Activated B cell treated with CpG ODN at 0.5 μM for 24 hours (primary cell): Measurements from ENCODE around the gene KNSTRN. TPM values are rescaled to one million over a fixed set of nuclear protein-coding genes. Genes with fewer than 3 reads are reported as not detected.

Source experiments
- ATAC-seq: fragments of 200-7000 bp; cut with Tn5 transposase; one replicate; pipeline ENCODE4 v1.10.0; 2021; ENCODE audit warnings: low read depth, mild to moderate bottlenecking, moderate library complexity
- CTCF ChIA-PET: fragments of 350-600 bp; sonication (Branson Sonifier 250); formaldehyde crosslinking; loops from one replicate; lab custom pipeline; 2021; ENCODE audit warnings: antibody characterized with exemption; lab: Charles Lee
- POLR2A ChIA-PET: fragments of 350-600 bp; sonication (Branson Sonifier 250); formaldehyde crosslinking; loops from one replicate; lab custom pipeline; 2021; ENCODE audit warnings: antibody characterized with exemption; lab: Charles Lee
- DNase-seq: peaks from one replicate; pipeline ENCODE4 v3.0.0; 2022
- H3K27ac Mint-ChIP-seq: one replicate; pipeline ENCODE4 v1.8.0; 2020; ENCODE audit warnings: mixed read lengths
- H3K27me3 Mint-ChIP-seq: one replicate; pipeline ENCODE4 v1.8.0; 2021; ENCODE audit warnings: mixed read lengths
- H3K36me3 Mint-ChIP-seq: one replicate; pipeline ENCODE4 v1.8.0; 2021; ENCODE audit warnings: low read depth, mixed read lengths
- H3K4me1 Mint-ChIP-seq: one replicate; pipeline ENCODE4 v1.8.0; 2021; ENCODE audit warnings: mixed read lengths
- H3K4me3 Mint-ChIP-seq: one replicate; pipeline ENCODE4 v1.8.0; 2020; ENCODE audit warnings: mild to moderate bottlenecking, mixed read lengths
- H3K9me3 Mint-ChIP-seq: one replicate; pipeline ENCODE4 v1.8.0; 2020; ENCODE audit warnings: mixed read lengths
- intact Hi-C: fragments of 100-400 bp; cut with micrococcal nuclease; formaldehyde crosslinking; loops from one replicate; pipeline ENCODE4 v1.15.1; 2024
- total RNA-seq: library from RNA; stranded (reverse); gene quantifications from 2 replicates; pipeline ENCODE4 v1.2.3, GENCODE V29; 2022
- TF ChIP-seq, protein P1 (sequence below): fragments of 200-600 bp; IDR thresholded peaks from one replicate; pipeline ENCODE4 v1.8.0; 2022; ENCODE audit warnings: antibody characterized with exemption, mild to moderate bottlenecking

KNSTRN gene
- total RNA-seq, 1 donor from 2014 or later, result 11.5 TPM

DNA sequence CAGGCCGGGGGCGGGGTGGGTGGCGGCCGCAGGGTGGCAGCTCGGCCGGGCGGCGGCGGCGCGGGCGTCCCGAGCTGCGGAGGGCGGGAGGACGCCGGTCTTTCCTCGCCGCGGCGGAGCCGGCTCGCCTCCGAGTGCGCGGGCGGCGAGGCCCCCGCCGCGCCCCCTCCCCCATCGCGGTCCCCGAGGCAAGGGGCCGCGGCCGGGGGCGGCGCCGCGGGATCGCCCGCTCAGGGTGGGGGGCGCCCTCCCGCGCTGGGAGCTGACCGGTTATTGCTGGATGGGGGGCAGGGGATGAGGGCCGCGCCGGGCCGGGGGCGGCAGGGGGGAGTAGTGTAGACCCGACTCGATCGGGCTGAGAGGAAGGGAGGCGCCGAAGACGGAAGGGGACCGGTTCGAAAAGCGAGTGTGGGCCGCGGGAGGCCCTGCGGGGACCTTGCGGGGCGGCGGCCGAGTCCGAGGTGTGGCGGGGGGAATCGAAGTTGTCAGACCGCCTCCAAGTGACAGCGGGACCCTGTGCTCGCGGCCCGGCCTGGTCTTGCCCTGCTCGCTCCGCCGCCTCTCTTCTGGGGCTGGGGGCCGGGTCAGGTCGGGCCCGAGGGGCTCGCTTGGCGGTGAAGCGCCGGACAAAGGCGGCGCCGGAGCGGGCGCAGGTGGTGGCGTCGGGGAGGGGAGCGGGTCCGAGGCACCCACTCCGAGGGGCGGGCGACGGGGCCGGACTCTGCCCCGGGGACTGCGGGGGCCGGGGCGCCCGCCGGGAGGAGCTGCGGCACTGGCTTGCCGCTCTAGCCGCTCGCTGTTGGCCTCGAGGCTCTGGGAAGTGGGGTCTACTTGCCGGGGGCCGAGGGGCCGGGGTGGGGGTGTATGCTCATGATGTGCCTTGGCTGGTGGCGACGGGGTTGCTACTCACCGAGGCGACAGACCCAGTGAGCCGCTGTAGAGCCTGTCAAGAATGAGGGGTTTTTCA is 59.3 kb downstream of the KNSTRN start:
- TF ChIP-seq, protein P1, sequence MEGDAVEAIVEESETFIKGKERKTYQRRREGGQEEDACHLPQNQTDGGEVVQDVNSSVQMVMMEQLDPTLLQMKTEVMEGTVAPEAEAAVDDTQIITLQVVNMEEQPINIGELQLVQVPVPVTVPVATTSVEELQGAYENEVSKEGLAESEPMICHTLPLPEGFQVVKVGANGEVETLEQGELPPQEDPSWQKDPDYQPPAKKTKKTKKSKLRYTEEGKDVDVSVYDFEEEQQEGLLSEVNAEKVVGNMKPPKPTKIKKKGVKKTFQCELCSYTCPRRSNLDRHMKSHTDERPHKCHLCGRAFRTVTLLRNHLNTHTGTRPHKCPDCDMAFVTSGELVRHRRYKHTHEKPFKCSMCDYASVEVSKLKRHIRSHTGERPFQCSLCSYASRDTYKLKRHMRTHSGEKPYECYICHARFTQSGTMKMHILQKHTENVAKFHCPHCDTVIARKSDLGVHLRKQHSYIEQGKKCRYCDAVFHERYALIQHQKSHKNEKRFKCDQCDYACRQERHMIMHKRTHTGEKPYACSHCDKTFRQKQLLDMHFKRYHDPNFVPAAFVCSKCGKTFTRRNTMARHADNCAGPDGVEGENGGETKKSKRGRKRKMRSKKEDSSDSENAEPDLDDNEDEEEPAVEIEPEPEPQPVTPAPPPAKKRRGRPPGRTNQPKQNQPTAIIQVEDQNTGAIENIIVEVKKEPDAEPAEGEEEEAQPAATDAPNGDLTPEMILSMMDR, result no peak
- H3K27me3 Mint-ChIP-seq, result peaks cover 18% of the 10 kb centered on the region
- DNase-seq (peak; percentile 37), ATAC-seq (no peak)
- no peaks in the 10 kb centered on the region for H3K9me3 Mint-ChIP-seq
- H3K27ac Mint-ChIP-seq, result peak overlapping the region; percentile 66
- peaks cover 6% of the 10 kb centered on the region for H3K36me3 Mint-ChIP-seq
- H3K4me3 Mint-ChIP-seq, result peak overlapping the region; percentile 86
- ChIA-PET POLR2A (interaction anchor here (0.6 to 2.8 kb wide), 8 partner anchors 27 to 994 kb away, joined by 3 to 8 read pairs (median 4); partner anchors contain the start of genes KNSTRN and PLCB2), CTCF (interaction anchor here (1.4 kb wide), 2 partner anchors 10 to 44 kb away, joined by 3 to 8 read pairs; no protein-coding TSS in a partner anchor)
- intact Hi-C loops, result loop anchor here (1.0 to 5.0 kb wide), 6 partner anchors 28 to 405 kb away; partner anchors contain the start of genes C15orf62, CCDC32, CHST14 and RPUSD2
- H3K4me1 Mint-ChIP-seq, result peaks cover 52% of the 10 kb centered on the region

DNA sequence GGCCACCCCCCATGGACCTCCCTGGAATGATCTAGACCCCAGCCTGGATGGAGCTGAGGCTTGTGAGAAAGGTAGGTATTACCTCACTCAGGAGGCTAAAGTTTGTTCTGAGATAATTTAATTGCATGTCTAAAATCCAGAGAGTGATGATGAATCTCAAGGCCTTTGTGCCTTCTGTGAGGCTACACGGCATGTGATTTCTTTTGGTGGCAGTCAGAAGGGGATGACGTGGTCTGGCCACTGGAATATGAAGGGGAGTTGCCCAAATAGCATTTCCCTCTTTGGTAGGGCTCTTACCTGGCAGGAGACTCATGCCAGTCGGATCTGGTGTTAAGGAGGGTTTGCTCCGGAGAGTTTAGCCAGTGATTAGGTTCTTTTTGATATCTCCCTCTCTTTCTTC is 60.7 kb downstream of the KNSTRN start:
- H3K36me3 Mint-ChIP-seq, result peaks cover 6% of the 10 kb centered on the region
- intact Hi-C loops, result loop anchor here (5.0 kb wide), 4 partner anchors 124 to 406 kb away; partner anchors contain the start of genes C15orf62, CCDC32, RPUSD2 and SRP14
- ATAC-seq (no peak), DNase-seq (no peak)
- no peaks in the 10 kb centered on the region for H3K9me3 Mint-ChIP-seq
- peak overlapping the region; percentile 86 for H3K4me3 Mint-ChIP-seq
- peaks cover 9% of the 10 kb centered on the region for H3K27me3 Mint-ChIP-seq
- ChIA-PET POLR2A (interaction anchor here (0.8 to 1.2 kb wide), 2 partner anchors 26 to 27 kb away, joined by 3 read pairs; no protein-coding TSS in a partner anchor), CTCF (no interaction called here)
- H3K4me1 Mint-ChIP-seq, result peaks cover 41% of the 10 kb centered on the region
- TF ChIP-seq, protein P1, result no peak
- no peak overlapping the region for H3K27ac Mint-ChIP-seq

DNA sequence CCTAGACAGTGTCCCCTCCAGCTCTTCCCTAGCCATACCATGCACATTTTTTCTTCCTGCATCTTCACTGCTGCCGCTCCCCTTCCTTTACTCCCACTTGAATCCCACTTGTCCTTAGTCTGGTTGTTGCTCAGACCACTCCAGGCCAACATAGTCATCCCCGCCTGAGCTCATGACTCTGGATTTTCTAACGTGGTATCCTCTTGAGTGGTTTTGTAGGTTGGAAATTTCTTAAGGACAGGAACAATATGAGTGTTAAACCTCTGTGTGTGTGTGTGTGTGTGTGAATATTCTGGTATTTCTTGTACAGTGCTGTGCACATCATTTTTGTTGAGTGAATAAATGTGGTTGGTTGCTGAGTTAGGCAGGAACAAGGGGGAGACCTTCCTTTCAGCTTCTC is 61.3 kb downstream of the KNSTRN start:
- H3K9me3 Mint-ChIP-seq, result no peaks in the 10 kb centered on the region
- ATAC-seq (no peak), DNase-seq (no peak)
- TF ChIP-seq, protein P1, result no peak
- H3K4me1 Mint-ChIP-seq, result peaks cover 36% of the 10 kb centered on the region
- H3K27me3 Mint-ChIP-seq, result peaks cover 3% of the 10 kb centered on the region
- intact Hi-C loops, result loop anchor here (5.0 kb wide), 4 partner anchors 123 to 407 kb away; partner anchors contain the start of genes C15orf62, CCDC32, RPUSD2 and SRP14
- ChIA-PET CTCF (no interaction called here), POLR2A (interaction anchor here (0.8 kb wide), 1 partner anchor 27 kb away, joined by 3 read pairs; no protein-coding TSS in a partner anchor)
- H3K36me3 Mint-ChIP-seq, result peaks cover 6% of the 10 kb centered on the region
- H3K27ac Mint-ChIP-seq, result no peak overlapping the region
- peak overlapping the region; percentile 86 for H3K4me3 Mint-ChIP-seq

Other genes with a start within 250 kb of the KNSTRN start
- gene BUB1B, start 221.7 kb upstream of the KNSTRN start, total RNA-seq, result 3.9 and 4.2 TPM in 2 replicates
- 0.34 and 0.40 TPM in 2 replicates for gene PAK6, start 143.7 kb upstream of the KNSTRN start, total RNA-seq
- gene ANKRD63, start 99.7 kb upstream of the KNSTRN start, total RNA-seq, result 0.32 TPM in 1 of 2 replicates, not detected in the other
- 109 and 126 TPM in 2 replicates for gene PLCB2, start 74.8 kb upstream of the KNSTRN start, total RNA-seq
- 9.5 TPM in 2 replicates for gene INAFM2, start 59.0 kb upstream of the KNSTRN start, total RNA-seq
- 0.91 and 2.1 TPM in 2 replicates for gene CCDC9B, start 41.8 kb upstream of the KNSTRN start, total RNA-seq
- not detected in 2 replicates for gene PHGR1, start 31.7 kb upstream of the KNSTRN start, total RNA-seq
- gene DISP2, start 24.5 kb upstream of the KNSTRN start, total RNA-seq, result 0.38 and 0.39 TPM in 2 replicates
- gene IVD, start 23.1 kb downstream of the KNSTRN start, total RNA-seq, result 63.5 and 76.7 TPM in 2 replicates
- gene BAHD1, start 58.2 kb downstream of the KNSTRN start, total RNA-seq, result 27.5 and 28.4 TPM in 2 replicates
- 10.1 and 10.2 TPM in 2 replicates for gene CHST14, start 88.3 kb downstream of the KNSTRN start, total RNA-seq
- 64.0 and 66.3 TPM in 2 replicates for gene CCDC32, start 182.3 kb downstream of the KNSTRN start, total RNA-seq
- 20.1 and 24.8 TPM in 2 replicates for gene RPUSD2, start 186.6 kb downstream of the KNSTRN start, total RNA-seq
- gene KNL1, start 211.5 kb downstream of the KNSTRN start, total RNA-seq, result 5.1 and 7.7 TPM in 2 replicates